ENCODE data around the gene KIFAP3.

GRCh38 chr1:170077926-170078325 is 3.4 kb upstream of the KIFAP3 start:
- no peak for TF ChIP-seq CTCF (IDR thresholded peaks at IDR 0.05)
- no peak for TF ChIP-seq POLR2A (IDR thresholded peaks at IDR 0.05)
- no peak for TF ChIP-seq EP300 (IDR thresholded peaks at IDR 0.05)
